Fibroblast of upper back skin (primary cell): ENCODE measurements around the gene PPHLN1.
"Not testable (repeated sequence)": the region's sequence is repeated elsewhere in the genome, so short reads cannot be mapped to it uniquely, and the experiment has no call there.

Experiments used
- DNase-seq: peaks from one replicate; pipeline ENCODE4 v3.0.0-alpha.2; 2013

The PPHLN1 gene

GRCh38 chr12:42323856-42324255 lies 2.1 kb upstream of the PPHLN1 start:
- DNase-seq = no peak

DNA sequence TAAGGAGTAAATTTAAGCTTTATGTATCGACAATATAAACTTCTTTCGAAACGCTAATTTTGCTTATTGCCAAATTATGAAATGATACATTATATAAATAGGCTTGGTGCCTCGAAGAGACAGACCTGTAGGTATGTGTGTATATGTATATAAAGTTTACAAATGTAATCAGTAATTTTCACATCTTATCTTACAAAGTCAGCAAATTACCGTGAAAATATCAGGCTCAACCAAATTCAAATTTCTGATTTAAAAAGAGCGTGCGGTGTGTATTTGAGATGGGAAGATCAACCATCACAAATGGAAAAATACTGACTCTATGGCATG lies 678 bp upstream of the PPHLN1 start:
- DNase-seq = no peak

- DNase-seq = peak; percentile 66
Observed at GRCh38 chr12:42326541-42327226, 717 bp downstream of the PPHLN1 start.

- no peak for DNase-seq
Observed at GRCh38 chr12:42327227-42327590, 1.2 kb downstream of the PPHLN1 start.

DNA sequence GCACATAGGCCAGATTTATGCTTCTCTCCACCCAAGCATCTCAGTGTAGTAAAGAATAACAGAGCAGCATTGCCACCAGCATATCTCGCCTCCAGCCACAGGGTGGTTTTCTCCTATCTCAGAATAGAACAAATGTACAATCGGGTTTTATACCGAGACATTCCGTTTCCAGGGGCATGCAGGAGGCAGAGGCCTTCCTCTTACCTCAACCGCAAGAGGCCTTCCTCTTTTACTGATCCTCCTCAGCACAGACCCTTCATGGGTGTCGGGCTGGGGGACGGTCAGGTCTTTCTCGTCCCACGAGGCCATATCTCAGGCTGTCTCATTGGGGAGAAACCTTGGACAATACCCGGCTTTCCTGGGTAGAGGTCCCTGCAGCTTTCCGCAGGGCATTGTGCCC lies 4.1 kb downstream of the PPHLN1 start:
- DNase-seq = not testable (repeated sequence)

- peak; percentile 43 for DNase-seq
Observed at GRCh38 chr12:42332301-42333285, 6.6 kb downstream of the PPHLN1 start.

DNA sequence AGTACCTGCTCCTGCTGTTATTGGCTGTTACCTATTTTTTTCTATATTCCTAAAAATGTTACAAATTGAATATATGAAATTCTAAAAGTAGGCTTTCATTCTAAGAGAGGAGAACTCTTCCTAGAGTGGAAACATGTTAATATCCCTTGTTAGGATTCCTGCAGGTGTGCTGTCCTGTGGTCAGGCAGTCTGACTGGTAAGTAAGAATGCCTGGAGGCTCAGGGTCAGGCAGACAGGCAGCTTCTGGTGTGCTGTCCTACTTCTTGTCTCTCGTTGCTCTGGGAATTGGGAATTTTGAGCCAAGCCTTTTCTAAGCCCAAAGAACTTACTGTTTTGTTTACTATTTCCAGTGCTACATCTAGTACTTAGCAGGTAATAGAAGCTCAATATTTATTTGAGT lies 10.3 kb downstream of the PPHLN1 start:
- no peak for DNase-seq

- DNase-seq = no peak
Observed at GRCh38 chr12:42338280-42338679, 12.3 kb downstream of the PPHLN1 start.

GRCh38 chr12:42342028-42342427 lies 16.1 kb downstream of the PPHLN1 start:
- no peak for DNase-seq

- no peak for DNase-seq
Observed at GRCh38 chr12:42343721-42344120, 17.8 kb downstream of the PPHLN1 start.

- DNase-seq = no peak
Observed at GRCh38 chr12:42346403-42347002, 20.5 kb downstream of the PPHLN1 start.

- DNase-seq = not testable (repeated sequence)
Observed at GRCh38 chr12:42349119-42350020, 23.4 kb downstream of the PPHLN1 start.

- not testable (repeated sequence) for DNase-seq
Observed at GRCh38 chr12:42350021-42350407, 24.0 kb downstream of the PPHLN1 start.

GRCh38 chr12:42356344-42356743 lies 30.4 kb downstream of the PPHLN1 start:
- DNase-seq = no peak

DNA sequence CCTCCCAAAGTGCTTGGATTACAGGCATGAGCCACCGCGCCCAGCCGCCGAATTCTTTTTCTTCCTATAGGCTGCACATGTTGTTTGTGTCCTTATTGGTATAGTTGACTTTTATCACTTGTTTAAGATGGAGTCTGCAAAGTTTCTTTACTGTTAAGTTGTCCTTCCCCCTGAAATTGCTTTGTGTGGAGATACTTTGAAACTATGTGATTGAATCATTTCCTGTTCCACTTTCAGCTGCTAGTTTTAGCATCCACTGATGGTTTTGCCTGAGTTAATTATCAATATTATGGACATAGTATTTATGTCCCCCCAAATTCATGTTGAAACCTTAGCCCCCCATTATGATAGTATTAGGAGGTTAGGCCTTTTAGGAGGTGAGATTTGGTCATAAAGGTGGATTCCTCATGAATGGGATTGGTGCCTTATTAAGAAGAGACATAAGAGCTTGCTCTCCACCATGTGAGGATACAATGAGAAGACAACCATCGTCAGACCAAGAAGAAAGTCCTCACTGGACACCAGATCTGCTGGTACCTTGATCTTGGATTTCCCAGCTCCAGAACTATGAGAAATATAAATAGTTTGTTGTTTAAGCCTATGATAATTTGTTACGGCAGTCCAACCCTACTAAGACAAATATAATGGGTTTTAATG lies 34.9 kb downstream of the PPHLN1 start:
- peak; percentile 17 for DNase-seq

GRCh38 chr12:42361909-42362646 lies 36.1 kb downstream of the PPHLN1 start:
- DNase-seq = no peak

DNA sequence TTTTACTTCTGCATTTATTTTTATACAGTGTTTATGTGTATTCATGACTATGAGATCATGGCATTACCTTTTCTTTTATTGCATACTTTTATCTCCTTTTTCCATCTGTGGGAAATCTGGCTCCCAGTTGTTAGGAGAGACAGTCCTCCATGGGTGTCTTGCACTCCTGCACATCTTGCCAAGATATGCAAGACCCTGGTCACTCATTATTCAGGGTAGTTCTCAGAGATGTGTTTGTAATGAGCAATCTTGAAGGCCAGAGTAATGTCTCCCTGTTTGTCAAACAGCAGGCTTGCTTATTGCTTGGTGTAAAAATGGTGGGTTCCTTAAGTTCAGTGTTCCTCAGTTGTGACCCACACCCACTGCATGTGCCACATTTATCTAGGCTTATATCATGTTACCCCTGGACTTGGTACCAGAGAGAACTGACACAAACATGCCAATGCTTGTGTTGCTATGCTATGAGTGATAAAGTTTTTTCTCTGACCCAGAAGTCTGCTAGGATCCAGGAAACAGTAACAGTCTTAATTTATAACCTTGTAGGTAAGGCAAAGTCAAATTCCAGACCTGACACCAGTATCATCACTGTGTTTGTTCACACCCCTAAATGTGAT lies 36.8 kb downstream of the PPHLN1 start:
- DNase-seq = no peak

GRCh38 chr12:42364692-42365091 lies 38.7 kb downstream of the PPHLN1 start:
- no peak for DNase-seq

DNA sequence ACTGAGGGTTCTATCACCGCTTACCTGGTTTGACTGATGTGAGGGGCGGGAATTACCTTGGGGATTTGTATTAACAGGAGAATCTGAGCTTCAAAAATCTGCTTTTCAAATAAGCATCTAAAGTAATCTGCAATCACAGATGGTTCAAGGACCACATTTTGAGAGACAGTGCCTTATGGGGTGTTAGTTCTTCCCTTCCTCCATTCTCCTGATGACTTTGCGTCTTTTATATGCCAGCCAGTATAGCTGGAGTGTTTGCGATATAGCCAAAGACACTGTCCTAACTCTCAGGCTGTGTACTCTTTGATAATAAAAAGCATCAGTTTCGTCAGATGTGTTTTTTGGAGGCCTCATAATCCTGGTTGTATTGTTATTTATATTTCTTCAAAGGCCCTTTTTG lies 39.5 kb downstream of the PPHLN1 start:
- no peak for DNase-seq

DNA sequence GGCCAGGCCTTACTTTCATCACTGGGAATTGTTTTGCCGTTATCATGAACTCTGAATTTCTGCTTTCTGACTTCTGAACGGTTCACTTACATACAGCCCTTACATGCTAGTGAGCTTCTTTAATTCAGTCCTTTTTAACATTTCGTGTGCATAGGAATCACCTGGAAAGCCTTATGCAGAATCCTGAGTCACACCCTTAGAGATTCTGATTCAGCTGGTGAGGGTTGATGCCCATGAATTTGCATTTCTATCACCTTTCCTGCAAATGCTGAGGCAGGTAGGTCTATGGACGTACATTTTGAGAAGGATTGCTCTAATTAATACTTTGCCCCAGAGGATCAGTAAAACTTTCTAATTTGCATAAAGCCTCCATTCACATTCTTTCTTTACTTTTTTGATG lies 44.0 kb downstream of the PPHLN1 start:
- DNase-seq = no peak
